GM19025 (cell line): Measurements from ENCODE around the gene G3BP1.
"Not testable (repeated sequence)": the region's sequence is repeated elsewhere in the genome, so short reads cannot be mapped to it uniquely, and the experiment has no call there.

ENCODE experiments used
- ATAC-seq: cut with Tn5 transposase; IDR thresholded peaks from one replicate; pipeline ENCODE4 v1.9.1; 2021; ENCODE audit warnings: mild to moderate bottlenecking, low read depth, moderate library complexity; ENCODE audit not compliant: unreplicated experiment

G3BP1 gene

DNA sequence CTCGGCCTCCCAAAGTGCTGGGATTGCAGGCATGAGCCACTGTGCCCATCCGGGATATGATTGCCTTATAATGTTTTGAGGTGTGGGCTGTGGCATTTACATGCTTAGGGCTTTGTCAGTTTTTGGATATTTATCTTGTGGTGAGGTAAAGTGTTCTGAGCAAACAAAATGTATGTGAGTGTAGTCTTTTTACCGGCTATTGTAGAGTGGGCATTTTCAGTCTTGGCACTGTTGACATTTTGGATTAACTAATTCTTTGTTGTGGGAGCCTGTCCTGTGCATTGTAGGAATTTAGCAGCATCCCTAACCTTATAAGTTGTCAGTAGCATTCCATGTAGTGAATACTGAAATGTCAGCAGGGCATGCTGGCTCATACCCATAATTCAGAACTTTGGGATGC, 21.6 kb downstream of the G3BP1 start:
- ATAC-seq = no peak

DNA sequence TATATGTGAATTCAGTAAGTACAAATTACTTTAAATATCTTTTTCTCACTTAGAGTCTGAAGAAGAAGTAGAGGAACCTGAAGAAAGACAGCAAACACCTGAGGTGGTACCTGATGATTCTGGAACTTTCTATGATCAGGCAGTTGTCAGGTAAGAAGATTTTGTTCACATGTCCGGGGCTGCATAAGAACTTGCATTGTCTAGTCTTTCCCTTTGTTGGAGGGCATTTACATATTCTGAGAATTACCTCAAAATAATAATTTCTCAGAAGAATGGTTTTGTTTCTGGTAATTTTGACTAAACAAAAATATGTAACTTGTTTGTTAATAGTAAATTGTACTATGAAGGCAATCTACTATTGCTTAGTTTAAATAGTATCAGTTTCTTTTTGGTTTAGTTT, 23.7 kb downstream of the G3BP1 start:
- ATAC-seq = no peak

GRCh38 chr5:151798674-151799073, 26.9 kb downstream of the G3BP1 start:
- no peak for ATAC-seq

DNA sequence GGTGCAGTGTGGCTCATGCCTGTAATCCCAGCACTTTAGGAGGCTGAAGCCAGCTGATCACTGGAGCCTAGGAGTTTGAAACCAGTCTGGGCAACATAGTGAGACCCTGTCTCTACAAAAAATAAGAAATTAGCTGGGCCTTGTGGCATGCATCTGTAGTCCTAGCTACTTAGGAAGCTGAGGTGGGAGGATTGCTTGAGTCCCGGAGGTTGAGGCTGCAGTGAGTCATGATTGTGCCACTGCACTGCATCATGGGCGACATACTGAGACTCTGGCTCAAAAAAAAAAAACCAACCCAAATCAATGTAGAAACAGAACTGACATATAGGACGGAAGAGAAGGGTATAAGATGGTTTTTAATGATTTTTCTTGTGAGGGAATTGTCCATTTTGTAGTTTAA, 27.7 kb downstream of the G3BP1 start:
- no peak for ATAC-seq

DNA sequence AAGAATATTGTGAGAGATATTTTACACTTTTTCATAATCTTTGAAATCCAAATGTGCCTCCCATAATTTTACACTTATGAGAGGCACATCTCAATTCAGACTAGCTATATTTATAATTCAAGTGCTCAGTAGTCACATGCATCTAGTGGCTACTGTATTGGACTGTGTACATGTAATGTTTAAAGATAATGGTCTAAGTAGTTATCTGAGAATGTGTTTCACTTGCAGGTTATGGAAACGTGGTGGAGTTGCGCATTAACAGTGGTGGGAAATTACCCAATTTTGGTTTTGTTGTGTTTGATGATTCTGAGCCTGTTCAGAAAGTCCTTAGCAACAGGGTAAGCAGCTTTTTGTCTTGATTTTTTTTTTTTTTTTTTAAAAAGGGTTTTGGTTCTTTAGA, 28.8 kb downstream of the G3BP1 start:
- ATAC-seq = no peak

DNA sequence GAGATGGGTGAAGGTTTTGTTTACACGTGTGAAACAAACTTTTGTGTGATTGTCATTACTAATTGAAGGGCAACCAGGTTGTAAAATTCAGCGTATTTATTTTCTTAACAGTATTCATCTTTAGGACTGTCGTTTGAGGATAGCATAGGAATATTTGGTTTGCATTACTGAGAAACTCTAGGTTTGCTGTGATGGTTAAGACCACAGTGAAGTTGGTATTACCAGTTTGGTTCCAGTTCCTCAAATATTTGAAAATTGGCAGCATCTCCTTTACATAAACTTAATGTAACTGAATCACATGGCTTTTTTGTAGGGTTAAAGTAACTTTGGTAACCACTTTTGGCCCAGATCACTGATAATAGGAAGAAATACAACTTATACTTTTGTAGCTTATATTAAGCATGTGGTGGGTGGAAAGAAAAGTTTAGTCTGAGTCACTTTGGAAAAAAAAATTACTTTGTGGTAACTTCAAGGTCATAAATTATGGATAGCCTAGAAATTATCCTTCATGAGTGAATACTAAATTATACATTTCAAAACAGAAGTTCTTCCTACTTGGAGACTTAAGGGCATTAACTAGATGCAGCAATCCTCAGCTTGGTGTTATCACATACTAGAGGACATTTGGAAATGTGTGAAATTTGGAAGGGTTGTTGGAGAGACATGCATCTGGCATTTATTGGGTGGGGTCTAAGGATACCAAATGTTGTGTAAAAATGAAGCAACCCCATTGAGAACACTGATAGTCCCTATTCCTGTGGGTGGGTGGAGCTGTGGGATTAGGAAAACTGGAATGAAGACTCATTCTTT, 33.9 kb downstream of the G3BP1 start:
- ATAC-seq = no peak

GRCh38 chr5:151808451-151809169, 36.9 kb downstream of the G3BP1 start:
- no peak for ATAC-seq

- ATAC-seq = no peak
These were observed 38.7 kb downstream of the G3BP1 start for GRCh38 chr5:151810449-151810848.

DNA sequence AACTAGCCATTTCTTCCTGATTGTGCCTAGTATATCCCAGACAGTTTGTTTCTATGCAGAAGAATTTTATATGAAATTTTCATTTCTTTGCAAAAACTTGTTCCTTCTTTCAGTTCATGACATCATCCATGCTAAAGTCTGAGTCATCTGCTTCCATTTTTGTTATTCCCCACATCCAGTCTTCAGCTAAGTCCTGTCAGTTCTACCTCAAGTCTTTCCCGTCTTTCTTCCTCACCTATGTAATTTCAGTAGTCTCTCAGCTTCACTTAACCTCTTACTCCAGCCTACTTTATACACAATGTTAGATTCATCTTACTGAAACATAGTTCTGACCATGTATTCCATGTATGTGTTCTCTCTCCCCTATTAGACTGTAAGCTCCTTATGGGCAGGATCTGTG, 39.1 kb downstream of the G3BP1 start:
- ATAC-seq = no peak

DNA sequence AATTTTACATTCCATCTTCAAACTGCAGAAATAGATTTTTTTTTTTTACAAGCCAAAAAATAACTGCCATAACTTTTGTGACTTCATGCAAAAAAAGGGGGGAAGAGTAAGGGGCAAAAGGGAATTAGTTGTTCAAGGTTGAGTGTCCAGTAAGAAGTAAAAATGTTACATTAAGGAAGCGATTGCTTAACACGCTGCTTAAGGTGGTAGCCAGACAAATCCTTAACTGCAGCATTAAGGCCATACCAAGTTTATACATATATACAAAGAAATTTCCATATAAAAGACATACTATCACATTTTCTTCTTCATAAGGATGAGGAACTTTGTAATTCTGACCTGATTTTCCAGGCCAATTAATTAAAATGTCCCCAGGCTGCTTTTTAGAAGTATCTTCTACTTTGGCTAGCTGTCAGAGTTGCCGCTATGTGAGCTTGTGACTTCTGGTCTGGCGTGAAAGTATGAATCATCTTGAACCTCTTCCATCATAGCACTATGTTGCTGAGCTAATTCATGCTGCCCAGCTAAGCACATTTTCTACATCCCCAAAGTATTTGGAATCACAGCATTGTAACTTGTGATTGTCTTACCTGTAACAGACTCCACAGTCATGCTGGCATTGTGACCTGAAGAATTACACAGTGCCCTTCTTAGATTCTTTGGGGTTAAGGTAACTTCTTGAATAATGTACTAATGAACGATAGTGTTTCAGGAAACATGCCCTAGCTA, 40.0 kb downstream of the G3BP1 start:
- no peak for ATAC-seq

DNA sequence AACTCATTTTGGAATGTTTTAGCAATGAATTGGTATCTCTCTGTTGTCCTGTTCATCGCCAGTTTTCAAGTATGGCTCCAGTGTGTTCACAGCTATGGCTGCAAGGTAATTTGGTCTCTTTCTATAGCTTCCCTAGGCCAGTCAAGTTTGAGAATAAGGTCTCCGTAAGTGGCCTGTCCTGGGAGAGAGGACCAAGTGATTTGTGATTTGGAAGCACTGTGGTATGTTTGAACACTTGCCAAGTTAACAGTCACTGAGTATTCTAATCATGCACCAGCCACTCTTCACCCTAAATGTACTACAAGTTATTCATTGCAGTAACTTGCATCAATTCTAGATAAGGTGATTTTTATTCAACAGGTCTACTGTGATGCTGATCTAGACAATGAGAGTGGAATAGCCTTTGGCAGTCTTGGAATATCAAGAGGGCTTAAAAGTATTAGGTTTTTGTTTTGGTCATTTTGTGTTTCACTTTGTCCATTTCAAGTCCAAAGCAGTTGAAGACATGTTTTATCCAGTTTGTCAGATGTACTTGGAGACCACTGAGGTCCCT, 41.1 kb downstream of the G3BP1 start:
- no peak for ATAC-seq

- no peak for ATAC-seq
These were observed 43.3 kb downstream of the G3BP1 start for GRCh38 chr5:151815051-151815450.

DNA sequence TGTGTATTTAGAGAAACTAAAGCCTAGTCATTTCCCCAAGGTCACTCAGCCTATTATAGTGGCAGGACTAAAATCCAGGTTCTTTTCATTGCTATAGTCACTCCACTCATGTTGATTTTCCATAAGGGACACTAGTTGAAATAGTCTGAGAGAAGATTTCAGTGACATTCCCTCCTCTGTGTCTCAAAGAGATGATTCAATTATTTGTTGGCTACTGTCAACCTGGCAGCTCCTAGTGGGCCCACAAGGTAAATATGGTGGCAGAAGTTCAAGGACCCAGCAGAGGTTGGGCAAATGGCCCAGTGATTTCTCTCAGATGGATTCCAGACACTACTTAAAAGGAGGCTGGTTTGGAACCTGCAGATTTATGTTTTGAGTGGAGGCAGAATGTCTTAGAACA, 48.1 kb downstream of the G3BP1 start:
- no peak for ATAC-seq

GRCh38 chr5:151820271-151820670, 48.5 kb downstream of the G3BP1 start:
- ATAC-seq = no peak

DNA sequence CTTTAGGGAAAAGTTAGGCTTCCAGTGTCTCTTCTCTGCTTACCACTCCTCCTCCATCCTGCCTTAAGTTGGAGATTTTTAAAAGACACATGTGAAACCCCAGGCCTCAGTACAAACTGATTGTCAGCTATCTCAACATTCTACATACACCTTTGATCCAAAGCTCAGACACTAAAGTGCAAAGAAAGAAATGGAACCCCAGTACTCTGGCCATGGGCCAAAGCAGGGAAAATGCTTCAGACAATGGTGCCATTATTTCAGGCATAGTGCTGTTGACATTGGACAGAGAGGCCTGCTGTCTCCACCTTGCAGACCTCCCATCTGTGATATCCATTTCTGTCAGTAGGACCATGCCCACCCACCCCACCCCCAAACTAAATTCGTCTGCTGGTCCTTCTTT, 49.1 kb downstream of the G3BP1 start:
- ATAC-seq = no peak

GRCh38 chr5:151822141-151822540, 50.4 kb downstream of the G3BP1 start:
- no peak for ATAC-seq

DNA sequence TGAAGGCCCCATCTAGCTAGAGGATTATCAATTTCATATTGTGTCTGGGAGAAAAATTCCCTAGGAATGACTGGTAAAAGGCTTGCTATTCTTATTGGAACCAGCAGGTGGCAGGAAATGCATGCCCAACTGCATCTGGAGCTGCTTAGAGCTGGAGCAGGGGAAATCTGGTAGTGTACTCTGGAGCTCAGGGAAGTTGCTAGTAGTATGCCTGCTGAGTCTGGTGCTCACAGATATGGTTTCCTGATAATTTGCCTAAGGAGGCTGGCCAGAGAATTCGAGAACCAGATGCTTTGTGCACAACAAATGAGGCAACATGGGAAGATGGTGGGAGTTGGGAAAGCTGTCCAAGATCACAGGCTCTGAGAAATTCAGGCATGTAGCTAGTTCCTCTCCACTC, 53.7 kb downstream of the G3BP1 start:
- no peak for ATAC-seq

DNA sequence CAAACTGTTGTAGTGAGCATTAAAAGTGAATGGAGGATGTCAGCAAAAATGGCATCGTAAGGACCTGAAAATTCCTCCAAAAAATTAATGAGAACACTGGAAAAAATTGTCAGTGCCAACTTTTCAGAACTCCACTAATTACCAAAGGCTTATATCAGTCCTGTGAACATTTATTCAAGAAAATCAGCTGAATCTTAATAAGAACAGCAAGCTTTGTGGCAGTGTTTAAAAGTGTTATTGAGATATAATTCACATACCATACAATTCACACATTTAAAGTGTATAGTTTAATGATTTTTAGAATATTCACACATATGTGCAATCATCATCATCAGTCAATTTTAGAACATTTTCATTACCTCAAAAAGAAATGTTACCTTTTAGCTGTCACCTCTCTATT, 57.6 kb downstream of the G3BP1 start:
- no peak for ATAC-seq

GRCh38 chr5:151832843-151833242, 61.1 kb downstream of the G3BP1 start:
- ATAC-seq = not testable (repeated sequence)

DNA sequence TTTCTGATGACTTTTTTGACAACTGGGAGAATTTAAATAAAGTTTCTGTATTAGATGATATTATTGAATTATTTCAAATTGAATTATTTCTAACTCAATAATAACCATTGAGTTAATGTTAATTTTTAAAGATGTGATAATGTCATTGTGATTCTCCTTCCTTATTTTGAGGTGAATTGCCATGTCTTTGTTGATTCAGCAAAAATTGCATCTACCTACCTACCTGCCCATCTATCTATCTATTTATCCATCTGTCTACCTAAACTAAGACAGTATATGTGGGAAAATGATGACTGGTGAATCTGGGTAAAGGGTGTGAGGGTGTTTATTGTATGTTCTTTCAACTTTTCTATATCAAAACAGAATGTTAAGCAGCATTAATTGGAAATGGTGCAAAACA, 75.0 kb downstream of the G3BP1 start:
- no peak for ATAC-seq

DNA sequence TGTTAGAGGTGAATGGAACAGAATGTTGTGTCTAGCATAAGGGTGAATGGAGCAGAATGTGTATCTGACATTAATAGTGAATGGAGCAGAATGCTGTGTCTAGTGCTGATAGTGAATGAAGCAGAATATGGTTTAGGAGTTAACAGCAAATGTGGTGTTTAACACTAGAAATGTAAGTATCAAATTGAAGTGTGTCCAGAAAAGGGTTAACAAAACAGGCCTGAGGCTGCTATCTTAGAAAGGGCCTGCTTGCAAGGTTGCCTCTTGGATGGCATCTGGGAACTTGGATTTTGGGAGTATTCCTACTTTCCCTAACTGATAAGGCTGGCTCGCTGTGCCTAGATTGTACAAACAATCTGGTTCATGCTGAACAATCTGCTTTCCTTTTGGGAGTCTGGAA, 76.1 kb downstream of the G3BP1 start:
- ATAC-seq = no peak
